Loucy (cell line): ENCODE measurements around the gene MGLL.

Source experiments
- H2AFZ ChIP-seq: fragments of 200-600 bp; sonication (generic); 2 replicates; pipeline ENCODE4 v1.6.0; 2016; ENCODE audit warnings: antibody characterized with exemption, mild to moderate bottlenecking, low read length, moderate library complexity
- H3F3A ChIP-seq: fragments of 200-600 bp; 2 replicates; pipeline ENCODE4 v1.6.0; 2016; ENCODE audit warnings: antibody characterized with exemption, low read depth, mild to moderate bottlenecking
- H3K27me3 ChIP-seq: fragments of 200-600 bp; sonication (generic); 2 replicates; pipeline ENCODE4 v1.6.1; 2014; ENCODE audit warnings: low read length, mild to moderate bottlenecking; ENCODE audit not compliant: insufficient read depth, poor library complexity, severe bottlenecking
- H3K36me3 ChIP-seq: fragments of 200-600 bp; sonication (generic); 2 replicates; pipeline ENCODE4 v1.6.1; 2016; ENCODE audit warnings: low read length; ENCODE audit not compliant: insufficient read depth
- H3K4me1 ChIP-seq: fragments of 200-600 bp; sonication (generic); 2 replicates; pipeline ENCODE4 v1.5.1; 2014; ENCODE audit warnings: low read length, mild to moderate bottlenecking; ENCODE audit not compliant: insufficient read depth, poor library complexity, severe bottlenecking
- H3K4me2 ChIP-seq: fragments of 200-600 bp; sonication (generic); 2 replicates; pipeline ENCODE4 v1.6.0; 2014; ENCODE audit warnings: antibody characterized with exemption, low read length, low read depth, mild to moderate bottlenecking; ENCODE audit not compliant: poor library complexity, severe bottlenecking
- H3K4me3 ChIP-seq: fragments of 200-600 bp; sonication (generic); 2 replicates; pipeline ENCODE4 v1.5.1; 2014; ENCODE audit warnings: low read length, mild to moderate bottlenecking, mixed read lengths; ENCODE audit not compliant: poor library complexity, severe bottlenecking
- H3K79me2 ChIP-seq: fragments of 200-600 bp; sonication (generic); 2 replicates; pipeline ENCODE4 v1.6.1; 2014; ENCODE audit warnings: low read length; ENCODE audit not compliant: insufficient read depth
- H3K9ac ChIP-seq: fragments of 200-600 bp; sonication (generic); 2 replicates; pipeline ENCODE4 v1.6.0; 2014; ENCODE audit warnings: mild to moderate bottlenecking, low read depth, low read length, moderate library complexity; ENCODE audit not compliant: poor library complexity, severe bottlenecking
- H3K9me2 ChIP-seq: fragments of 200-600 bp; sonication (generic); replicated peaks from 2 replicates; pipeline ENCODE4 v1.6.1; 2016; ENCODE audit warnings: low read depth, low read length, mixed read lengths
- H3K9me3 ChIP-seq: fragments of 200-600 bp; sonication (generic); 2 replicates; pipeline ENCODE4 v1.6.1; 2014; ENCODE audit warnings: mild to moderate bottlenecking, antibody characterized with exemption, low read length, low read depth; ENCODE audit not compliant: insufficient read depth
- H4K20me1 ChIP-seq: fragments of 200-600 bp; sonication (generic); 2 replicates; pipeline ENCODE4 v1.6.0; 2014; ENCODE audit warnings: antibody characterized with exemption, low read length, mild to moderate bottlenecking; ENCODE audit not compliant: insufficient read depth, poor library complexity, severe bottlenecking
- EZH2phosphoT487 ChIP-seq: fragments of 200-600 bp; IDR thresholded peaks from 2 replicates; pipeline ENCODE4 v1.6.1; 2018; ENCODE audit warnings: antibody characterized with exemption, mild to moderate bottlenecking, moderate library complexity, borderline replicate concordance
- TF ChIP-seq, protein P1 (sequence below): fragments of 200-600 bp; sonication (generic); conservative IDR thresholded peaks from 2 replicates; pipeline ENCODE4 v1.5.1; 2014; ENCODE audit warnings: mild to moderate bottlenecking, antibody characterized with exemption, low read length

Gene MGLL

DNA sequence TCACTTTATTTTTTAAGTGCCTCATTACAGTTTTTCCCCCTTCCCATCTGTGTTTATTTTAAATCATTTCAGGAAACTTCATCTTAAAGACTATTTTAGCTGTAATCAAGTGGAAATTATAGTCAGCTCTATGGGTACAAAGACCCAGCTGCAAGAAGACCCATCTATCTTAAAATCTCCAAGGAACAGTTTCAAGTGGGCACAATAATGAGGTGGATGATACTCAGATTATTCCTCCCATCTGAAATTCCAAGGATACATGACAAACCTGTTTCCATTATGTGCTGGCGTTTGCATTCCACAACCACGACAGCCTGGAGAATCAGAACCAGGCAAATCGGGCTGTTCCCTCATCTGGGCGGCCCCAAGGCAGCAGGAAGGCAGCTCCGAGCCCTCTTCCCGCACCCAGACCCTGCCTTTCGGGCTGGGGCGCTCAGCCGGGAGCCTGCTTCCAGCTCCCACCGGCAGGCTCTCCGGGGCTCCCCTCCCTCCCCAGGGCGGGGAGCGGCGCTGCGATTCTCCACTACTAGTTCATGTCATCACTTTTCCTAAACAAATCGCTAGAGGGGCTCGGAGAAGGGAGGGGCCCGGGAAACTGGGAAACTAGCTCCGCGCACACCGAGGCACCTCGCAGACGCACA, at the start of gene MGLL:
TSS of gene MGLL (minus strand) at position 475 of the 641 bp plus-strand sequence. CDS start at position 278, 197 bp downstream.
- H3K27me3 ChIP-seq = no peaks in the 10 kb centered on the region
- H3K4me1 ChIP-seq = peaks cover 76% of the 10 kb centered on the region
- peak within 1 kb of the TSS; percentile 29; the same call in 1 of the 2 replicates for H2AFZ ChIP-seq
- no peaks in the 10 kb centered on the region for H3F3A ChIP-seq
- H3K4me3 ChIP-seq = peak within 1 kb of the TSS; percentile 87
- no peaks in the 10 kb centered on the region for H4K20me1 ChIP-seq
- no peaks in the 10 kb centered on the region for H3K36me3 ChIP-seq
- H3K9ac ChIP-seq = peak within 1 kb of the TSS; percentile 98
- H3K79me2 ChIP-seq = peaks cover 58% of the 10 kb centered on the region
- H3K4me2 ChIP-seq = peak within 1 kb of the TSS; percentile 99
- H3K9me2 ChIP-seq = no peaks in the 10 kb centered on the region
- no peaks in the 10 kb centered on the region for H3K9me3 ChIP-seq
- TF ChIP-seq, protein P1, sequence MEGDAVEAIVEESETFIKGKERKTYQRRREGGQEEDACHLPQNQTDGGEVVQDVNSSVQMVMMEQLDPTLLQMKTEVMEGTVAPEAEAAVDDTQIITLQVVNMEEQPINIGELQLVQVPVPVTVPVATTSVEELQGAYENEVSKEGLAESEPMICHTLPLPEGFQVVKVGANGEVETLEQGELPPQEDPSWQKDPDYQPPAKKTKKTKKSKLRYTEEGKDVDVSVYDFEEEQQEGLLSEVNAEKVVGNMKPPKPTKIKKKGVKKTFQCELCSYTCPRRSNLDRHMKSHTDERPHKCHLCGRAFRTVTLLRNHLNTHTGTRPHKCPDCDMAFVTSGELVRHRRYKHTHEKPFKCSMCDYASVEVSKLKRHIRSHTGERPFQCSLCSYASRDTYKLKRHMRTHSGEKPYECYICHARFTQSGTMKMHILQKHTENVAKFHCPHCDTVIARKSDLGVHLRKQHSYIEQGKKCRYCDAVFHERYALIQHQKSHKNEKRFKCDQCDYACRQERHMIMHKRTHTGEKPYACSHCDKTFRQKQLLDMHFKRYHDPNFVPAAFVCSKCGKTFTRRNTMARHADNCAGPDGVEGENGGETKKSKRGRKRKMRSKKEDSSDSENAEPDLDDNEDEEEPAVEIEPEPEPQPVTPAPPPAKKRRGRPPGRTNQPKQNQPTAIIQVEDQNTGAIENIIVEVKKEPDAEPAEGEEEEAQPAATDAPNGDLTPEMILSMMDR = no peak
- TF ChIP-seq EZH2phosphoT487 = no peak

DNA sequence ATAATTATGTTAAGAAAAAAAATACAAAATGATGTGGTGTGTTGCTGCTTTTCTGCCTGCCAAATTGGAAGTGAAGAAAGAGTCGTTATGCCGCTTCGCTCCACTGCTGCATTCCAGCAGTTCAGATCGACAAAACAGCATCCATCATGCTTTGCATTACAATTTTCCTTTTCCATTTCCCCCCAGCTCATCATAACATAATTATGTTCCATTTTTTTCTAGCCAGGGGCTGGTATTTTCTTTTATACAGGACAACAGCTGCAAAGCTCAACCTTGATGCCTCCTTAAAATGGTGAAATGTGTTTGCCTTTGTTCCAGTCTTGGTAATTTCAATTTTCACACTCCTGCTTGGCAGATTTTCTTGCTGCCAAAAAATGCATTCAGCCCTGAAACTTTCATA, 47.8 kb upstream of the MGLL start:
- Histone ChIP-seq H3K36me3 (no peaks in the 10 kb centered on the region), H3K9me2 (no peaks in the 10 kb centered on the region), H3K79me2 (no peaks in the 10 kb centered on the region), H3K27me3 (no peaks in the 10 kb centered on the region), H3K4me2 (no peak overlapping the region), H3K9ac (no peak overlapping the region), H4K20me1 (no peaks in the 10 kb centered on the region), H3K9me3 (no peaks in the 10 kb centered on the region), H3F3A (no peaks in the 10 kb centered on the region), H2AFZ (no peak overlapping the region; the same call in 1 of the 2 replicates), H3K4me1 (peaks cover 18% of the 10 kb centered on the region), H3K4me3 (no peak overlapping the region)
- TF ChIP-seq, protein P1 = no peak
- TF ChIP-seq EZH2phosphoT487 = no peak

DNA sequence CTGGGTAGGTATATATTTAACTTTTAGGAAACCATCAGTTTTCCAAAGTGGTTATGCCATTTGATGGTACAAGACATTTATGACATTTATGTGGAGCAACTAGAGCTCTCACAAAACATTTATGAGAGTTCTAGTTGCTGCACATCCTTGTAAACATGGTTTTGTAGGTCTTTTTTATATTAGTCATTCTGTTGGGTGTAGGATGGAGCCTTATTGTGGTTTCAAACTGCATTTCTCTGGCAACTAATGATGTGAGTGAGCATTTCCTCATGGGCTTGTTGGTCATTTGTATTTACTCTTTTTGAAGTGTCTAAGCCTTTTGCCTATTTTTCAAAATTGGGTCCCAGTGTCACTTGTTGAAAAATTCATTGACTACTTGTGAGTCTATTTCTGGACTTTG, 45.7 kb upstream of the MGLL start:
- Histone ChIP-seq H3K9ac (no peak overlapping the region), H3K4me2 (peak overlapping the region; percentile 26), H3K4me1 (peaks cover 12% of the 10 kb centered on the region), H4K20me1 (no peaks in the 10 kb centered on the region), H3K36me3 (no peaks in the 10 kb centered on the region), H3K79me2 (no peaks in the 10 kb centered on the region), H2AFZ (no peak overlapping the region), H3K9me3 (no peaks in the 10 kb centered on the region), H3K27me3 (no peaks in the 10 kb centered on the region), H3K4me3 (no peak overlapping the region), H3K9me2 (no peaks in the 10 kb centered on the region), H3F3A (no peaks in the 10 kb centered on the region)
- no peak for TF ChIP-seq EZH2phosphoT487
- TF ChIP-seq, protein P1 = no peak
